Measurements from ENCODE around the gene UBE2I. TPM values are rescaled to one million over a fixed set of nuclear protein-coding genes. Genes with fewer than 3 reads are reported as not detected.

The UBE2I gene
- polyA plus RNA-seq, 2 of the 4 experiments (the other 2 are of a cell fraction): 170 to 208 TPM

DNA sequence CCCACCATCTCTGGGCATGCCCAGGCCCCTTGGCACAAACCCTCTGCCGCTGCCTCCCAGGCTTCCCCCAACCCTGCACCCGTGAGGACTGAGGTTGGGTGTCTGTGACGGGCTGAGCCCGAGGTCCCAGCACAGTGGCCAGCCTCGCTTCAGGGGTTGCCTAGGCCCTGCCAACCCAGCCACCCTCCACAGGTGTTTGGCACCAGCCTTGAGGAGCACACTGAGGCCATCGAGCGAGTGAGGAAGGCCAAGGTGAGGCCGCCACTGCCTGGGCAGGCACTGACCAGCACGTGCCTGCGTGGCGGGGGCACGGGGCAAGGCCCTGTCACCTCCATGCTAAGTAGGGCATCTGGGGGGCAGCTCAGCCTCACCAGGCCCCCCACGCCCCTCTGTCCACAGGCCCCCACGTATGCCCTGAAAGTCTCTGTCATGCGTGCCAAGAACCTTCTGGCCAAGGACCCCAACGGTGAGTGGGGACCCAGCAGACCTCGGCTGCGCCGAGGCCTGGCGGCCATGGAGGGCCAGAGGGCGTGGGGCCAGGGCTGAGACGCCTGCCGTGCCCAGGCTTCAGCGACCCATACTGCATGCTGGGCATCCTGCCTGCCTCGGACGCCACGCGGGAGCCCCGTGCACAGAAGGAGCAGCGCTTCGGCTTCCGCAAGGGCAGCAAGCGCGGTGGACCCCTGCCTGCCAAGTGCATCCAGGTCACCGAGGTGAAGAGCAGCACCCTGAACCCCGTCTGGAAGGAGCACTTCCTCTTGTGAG lies 31.5 kb downstream of the UBE2I start:
- TF ChIP-seq ZC3H11A (IDR thresholded peaks at IDR 0.05) (no peak), MYC (IDR thresholded peaks at IDR 0.05; ENCODE audit: borderline replicate concordance, low read length) (no peak), EHMT2 (IDR thresholded peaks at IDR 0.05; ENCODE audit: low read depth) (no peak), JUNB (IDR thresholded peaks at IDR 0.05) (no peak), CBX8 (IDR thresholded peaks at IDR 0.05) (no peak), BHLHE40 (IDR thresholded peaks at IDR 0.05; ENCODE audit: low read depth, low read length) (no peak), ZSCAN20 (CRISPR knock-in tag; IDR thresholded peaks at IDR 0.05) (no peak), MAZ (IDR thresholded peaks at IDR 0.05; ENCODE audit: borderline replicate concordance, low read depth, low read length) (no peak), HEYL (CRISPR knock-in tag; IDR thresholded peaks at IDR 0.05) (no peak), PHF8 (IDR thresholded peaks at IDR 0.05; ENCODE audit: borderline replicate concordance, low read depth) (no peak), NFE2L2 (conservative IDR thresholded peaks at IDR 0.05; ENCODE audit: low read length) (no peak), FOSB (CRISPR knock-in tag; IDR thresholded peaks at IDR 0.05) (no peak), KDM5A (IDR thresholded peaks at IDR 0.05) (no peak), RFX5 (IDR thresholded peaks at IDR 0.05) (no peak), HOXB5 (CRISPR knock-in tag; IDR thresholded peaks at IDR 0.05) (no peak)
- TF ChIP-seq, protein P1, sequence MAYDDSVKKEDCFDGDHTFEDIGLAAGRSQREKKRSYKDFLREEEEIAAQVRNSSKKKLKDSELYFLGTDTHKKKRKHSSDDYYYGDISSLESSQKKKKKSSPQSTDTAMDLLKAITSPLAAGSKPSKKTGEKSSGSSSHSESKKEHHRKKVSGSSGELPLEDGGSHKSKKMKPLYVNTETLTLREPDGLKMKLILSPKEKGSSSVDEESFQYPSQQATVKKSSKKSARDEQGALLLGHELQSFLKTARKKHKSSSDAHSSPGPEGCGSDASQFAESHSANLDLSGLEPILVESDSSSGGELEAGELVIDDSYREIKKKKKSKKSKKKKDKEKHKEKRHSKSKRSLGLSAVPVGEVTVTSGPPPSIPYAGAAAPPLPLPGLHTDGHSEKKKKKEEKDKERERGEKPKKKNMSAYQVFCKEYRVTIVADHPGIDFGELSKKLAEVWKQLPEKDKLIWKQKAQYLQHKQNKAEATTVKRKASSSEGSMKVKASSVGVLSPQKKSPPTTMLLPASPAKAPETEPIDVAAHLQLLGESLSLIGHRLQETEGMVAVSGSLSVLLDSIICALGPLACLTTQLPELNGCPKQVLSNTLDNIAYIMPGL (CRISPR knock-in tag; IDR thresholded peaks at IDR 0.05; ENCODE audit: borderline replicate concordance): no peak
- ATAC-seq: no peak
- DNase-seq (ENCODE audit: low read depth in 1 of 2, low spot score in 1 of 2): no peak
- ChIA-PET CTCF (interaction anchor here (3.0 to 9.4 kb wide), 2 partner anchors 24 to 40 kb away, joined by 18 to 78 read pairs; no protein-coding TSS in a partner anchor), POLR2A (interaction anchor here (0.6 kb wide), 1 partner anchor 80 kb away, joined by 8 read pairs; no protein-coding TSS in a partner anchor)
- Histone ChIP-seq H3K9me3 (no peaks in the 10 kb centered on the region), H3K4me3 (no peak overlapping the region), H3K4me2 (no peak overlapping the region), H3K4me1 (peaks cover 14% of the 10 kb centered on the region), H3K27ac (no peak overlapping the region)
- FAIRE-seq: no peak
- WGBS (ENCODE audit: missing lambda C conversion rate): 90% methylated on average over 13 of the region's 36 CpGs

DNA sequence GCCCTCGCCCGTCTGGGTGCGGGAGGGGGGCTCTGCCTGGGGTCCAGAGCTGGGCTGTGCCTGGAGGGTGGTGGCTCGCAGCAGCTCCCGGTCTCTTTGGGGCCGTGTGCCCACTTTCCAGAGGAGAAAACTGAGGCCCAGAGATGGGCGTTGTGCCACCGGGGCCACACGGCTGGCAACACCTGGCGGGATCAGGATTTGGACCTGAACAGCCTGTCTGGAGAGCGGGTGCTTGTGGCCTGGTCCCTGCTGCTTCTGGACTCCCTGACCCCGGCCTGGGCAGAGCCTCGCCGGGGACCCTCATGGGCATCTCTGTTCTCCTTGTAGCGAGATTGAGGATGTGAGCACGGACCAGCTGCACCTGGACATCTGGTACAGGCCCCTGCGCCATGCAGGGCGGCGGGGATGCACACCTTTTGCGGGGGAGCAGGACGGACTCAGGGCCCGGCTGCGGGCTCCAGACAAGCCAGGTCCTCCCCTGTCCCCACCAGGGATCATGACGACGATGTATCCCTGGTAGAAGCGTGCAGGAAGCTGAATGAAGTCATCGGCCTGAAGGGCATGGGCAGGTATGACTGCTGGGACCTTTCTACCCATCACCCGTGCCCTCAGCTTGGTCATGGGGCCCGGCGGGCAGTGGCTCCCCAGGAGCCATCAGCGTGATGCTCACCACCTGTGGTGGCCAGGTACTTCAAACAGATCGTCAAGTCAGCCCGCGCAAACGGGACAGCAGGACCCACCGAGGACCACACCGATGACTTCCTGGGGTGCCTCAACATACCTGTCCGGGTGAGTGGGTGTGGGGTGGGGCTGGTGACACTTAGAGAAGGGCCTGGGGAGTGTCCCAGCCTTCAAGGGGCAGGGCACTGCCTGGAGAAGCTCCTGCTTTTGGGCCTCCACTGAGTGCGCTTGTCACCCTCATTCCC lies 32.3 kb downstream of the UBE2I start:
- H3K4me1 ChIP-seq: peaks cover 14% of the 10 kb centered on the region
- no peaks in the 10 kb centered on the region for H3K9me3 ChIP-seq
- ChIA-PET POLR2A (interaction anchor here (0.6 kb wide), 1 partner anchor 80 kb away, joined by 8 read pairs; no protein-coding TSS in a partner anchor), CTCF (interaction anchor here (1.0 to 9.4 kb wide), 3 partner anchors 11 to 41 kb away, joined by 3 to 78 read pairs (median 18); no protein-coding TSS in a partner anchor)
- H3K4me3 ChIP-seq: no peak overlapping the region; the same call in 2 of the 3 replicates
- H3K27ac ChIP-seq: no peak overlapping the region
- peak overlapping the region; percentile 90 for H3K4me2 ChIP-seq
- no peak for FAIRE-seq
- TF ChIP-seq NPAS2 (CRISPR knock-in tag; IDR thresholded peaks at IDR 0.05; ENCODE audit: borderline replicate concordance): no peak
- no peak for TF ChIP-seq RCOR1 (IDR thresholded peaks at IDR 0.05; ENCODE audit: low read depth, low read length)
- no peak for TF ChIP-seq SREBF2 (IDR thresholded peaks at IDR 0.05)
- peak; percentile 49; the same call in 1 of the 2 replicates for TF ChIP-seq KDM1A (IDR thresholded peaks at IDR 0.05; ENCODE audit: low read depth)
- no peak for ATAC-seq
- no peak for DNase-seq (ENCODE audit: low read depth in 1 of 2, low spot score in 1 of 2)
- 72% methylated on average over 16 of the region's 39 CpGs for WGBS (ENCODE audit: missing lambda C conversion rate)
